HG03575 (cell line): ENCODE results near the gene FABP3.

Source experiments
- ATAC-seq: cut with Tn5 transposase; IDR thresholded peaks from one replicate; pipeline ENCODE4 v1.9.1; 2021; ENCODE audit not compliant: unreplicated experiment, insufficient number of reproducible peaks, low FRiP score; ENCODE audit errors: extremely low read depth

The FABP3 gene

DNA sequence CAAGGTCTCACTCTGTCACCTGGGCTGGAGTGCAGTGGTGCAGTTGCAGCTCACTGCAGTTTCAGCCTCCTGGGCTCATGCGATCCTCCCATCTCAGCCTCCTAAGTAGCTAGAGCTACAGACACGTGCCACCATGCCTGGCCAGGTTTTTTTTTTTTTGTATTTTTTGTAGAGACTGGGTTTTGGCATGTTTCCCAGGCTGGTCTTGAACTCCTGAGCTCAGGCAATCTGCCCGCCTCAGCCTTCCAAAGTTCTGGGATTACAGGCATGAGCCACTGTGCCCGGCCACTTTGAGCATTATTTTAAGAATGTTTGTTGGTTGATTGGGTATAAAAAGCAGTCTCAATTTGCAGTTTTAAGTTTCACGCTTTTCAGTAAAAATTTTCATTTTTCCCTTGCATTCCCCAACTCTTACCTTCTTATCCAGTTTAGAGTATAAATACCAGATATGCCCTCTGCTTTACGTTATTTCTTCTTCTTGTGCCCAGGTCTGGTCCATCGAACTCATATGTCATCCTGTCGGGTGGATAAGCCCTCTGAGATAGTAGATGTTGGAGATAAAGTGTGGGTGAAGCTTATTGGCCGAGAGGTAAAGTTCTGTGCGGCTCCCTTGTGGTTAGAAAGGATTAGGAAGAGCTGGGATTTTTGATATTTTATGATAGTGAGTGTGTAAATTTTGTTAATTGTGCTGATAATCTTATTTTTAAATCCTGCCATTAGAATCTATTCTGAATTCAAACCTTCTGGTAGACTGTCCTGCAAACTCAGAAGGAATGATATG lies 36.0 kb downstream of the FABP3 start:
- ATAC-seq: no peak

DNA sequence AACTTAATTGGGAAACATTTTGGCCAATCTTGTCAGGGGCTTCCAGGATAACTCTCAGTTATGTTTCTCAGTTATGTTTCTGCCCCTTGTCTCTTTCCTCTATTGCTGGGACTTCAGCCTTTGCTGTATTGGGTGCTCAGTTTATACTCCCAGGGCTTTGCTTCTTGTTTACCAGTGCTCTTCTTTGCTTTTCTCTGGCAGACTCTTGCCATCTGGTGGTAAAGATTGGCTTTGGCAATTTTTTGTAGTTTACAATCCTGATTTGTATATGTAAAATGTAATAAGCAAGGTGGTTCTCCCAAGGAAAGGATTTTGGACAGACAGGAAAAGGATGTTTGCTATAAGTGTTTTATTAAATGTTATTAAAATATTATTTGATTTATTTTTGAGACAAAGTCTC lies 37.9 kb downstream of the FABP3 start:
- no peak for ATAC-seq

DNA sequence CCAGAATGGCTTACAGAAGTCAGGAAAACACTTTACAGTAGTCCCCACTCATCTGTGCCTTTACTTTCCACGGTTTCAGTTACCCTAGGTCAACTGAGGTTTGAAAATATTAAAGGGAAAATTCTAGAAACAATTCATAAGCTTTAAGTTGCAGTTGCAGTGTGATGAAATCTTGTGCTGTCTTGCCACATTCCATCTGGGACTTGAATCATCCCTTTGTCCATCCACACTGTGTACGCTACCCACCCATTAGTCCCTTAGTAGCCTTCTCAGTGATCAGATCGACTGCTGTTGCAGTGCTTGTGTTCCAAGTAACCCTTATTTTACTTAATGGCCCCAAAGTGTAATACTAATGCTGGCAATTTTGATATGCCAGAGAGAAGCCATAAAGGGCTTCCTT lies 45.5 kb downstream of the FABP3 start:
- no peak for ATAC-seq

DNA sequence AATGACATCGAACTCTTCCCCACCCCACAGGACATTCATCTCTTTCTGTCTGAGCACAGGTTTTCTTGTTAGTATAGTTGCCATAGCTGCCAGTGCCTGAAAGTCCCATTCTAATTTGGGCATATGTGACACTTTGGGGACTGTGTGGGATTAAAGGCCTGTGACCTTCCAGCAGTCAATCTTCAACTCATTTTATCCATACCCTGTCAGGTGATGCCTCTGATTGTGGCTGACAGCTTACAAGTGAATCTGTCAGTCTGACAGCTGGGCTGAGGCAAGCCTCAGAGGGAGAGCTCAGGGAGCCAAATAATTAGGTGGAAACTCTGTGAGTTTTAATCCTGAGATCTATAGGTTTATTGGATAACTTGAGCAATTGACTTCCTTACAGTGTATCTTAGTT lies 46.4 kb downstream of the FABP3 start:
- ATAC-seq: no peak

DNA sequence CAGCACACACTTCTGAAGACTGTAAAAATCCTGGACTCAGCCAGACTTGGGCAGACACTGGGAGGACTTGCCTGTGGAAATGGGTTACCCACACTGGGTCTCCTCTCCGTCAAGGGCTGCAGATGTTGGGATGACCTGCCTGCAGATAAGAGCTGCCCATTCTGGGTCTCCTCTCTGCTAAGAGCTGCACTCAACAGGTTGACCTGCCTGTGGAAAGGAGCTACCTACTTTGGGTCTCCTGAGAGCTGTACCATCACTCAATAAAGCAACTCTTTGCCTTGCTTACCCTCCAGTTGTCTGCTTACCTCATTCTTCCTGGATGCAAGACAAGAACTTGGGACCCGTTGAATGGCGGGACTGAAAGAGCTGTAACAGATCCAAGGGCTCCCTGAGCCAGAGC lies 47.9 kb downstream of the FABP3 start:
- ATAC-seq: no peak

DNA sequence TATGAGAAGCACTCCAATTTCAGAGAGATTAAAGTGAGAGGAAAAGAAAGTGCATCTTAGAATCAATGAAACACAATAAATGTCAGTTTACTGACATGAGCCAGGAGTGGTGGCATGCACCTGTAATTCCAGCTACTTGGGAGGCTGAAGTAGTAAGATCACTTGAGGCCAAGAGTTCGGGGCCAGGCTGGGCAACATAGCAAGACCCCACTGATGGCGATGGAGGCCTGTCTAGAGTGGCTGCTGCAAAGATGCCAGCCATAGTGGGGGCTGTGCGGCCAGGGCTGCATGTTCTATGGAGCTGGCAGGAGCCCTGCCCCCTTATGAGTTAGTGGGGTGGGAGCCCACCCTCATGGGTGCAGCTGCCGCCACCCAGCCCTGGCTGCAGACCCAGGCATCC lies 48.8 kb downstream of the FABP3 start:
- ATAC-seq: no peak

DNA sequence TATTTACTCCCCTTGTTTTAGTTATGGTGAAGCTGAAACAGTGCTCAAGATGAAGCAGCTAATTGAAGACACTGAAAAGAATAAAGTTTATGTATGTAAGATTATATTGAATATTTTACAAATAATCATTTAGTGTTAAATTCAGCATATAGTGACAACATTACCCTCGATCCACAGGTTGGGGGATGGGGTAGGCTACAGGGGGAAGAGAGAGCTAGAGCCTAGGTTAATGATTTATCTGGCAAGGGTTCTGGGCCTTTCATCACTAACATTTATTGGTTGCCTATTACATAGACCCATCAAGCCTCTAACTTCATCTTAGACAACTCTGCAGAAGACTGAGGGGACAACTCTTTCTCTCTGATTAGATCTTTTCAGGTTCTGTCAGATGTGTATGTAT lies 54.7 kb downstream of the FABP3 start:
- ATAC-seq: no peak

DNA sequence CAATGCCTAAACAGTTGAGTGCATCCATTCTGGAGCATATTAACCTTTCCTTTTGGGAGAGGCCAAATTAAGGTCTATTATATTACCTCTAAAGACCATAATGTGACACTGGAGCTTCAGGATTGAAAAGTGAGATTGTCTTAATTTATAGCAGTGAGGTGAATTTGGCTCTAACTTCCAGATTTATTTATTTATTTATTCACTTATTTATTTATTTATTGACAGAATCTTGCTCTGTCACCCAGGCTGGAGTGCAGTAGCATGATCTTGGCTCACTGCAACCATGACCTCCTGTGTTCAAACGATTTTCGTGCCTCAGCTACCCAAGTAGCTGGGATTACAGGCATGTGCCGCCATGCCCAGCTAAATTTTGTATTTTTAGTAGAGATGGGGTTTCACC lies 57.0 kb downstream of the FABP3 start:
- ATAC-seq: no peak
